ENCODE measurements around the gene DSC1.

Gene DSC1

DNA sequence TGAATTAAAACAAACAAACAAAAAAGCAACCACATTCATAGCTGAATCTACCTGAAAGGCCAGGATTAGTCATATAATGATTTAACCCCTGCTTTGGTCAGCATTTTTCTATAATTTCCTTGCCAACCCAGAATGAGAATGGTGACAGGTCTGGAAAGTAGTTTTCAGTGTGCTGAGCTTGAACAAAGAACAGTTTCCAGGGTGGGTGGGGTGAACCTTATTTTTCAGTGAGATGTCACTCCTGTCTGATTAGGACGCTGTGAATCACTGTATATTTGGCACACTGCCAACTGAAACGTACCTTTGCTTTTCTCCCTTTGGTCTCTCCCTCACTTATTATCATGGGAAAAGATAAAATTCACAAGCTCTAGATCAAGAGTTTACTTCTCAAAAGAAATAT, 35.0 kb upstream of the DSC1 start:
- Histone ChIP-seq H3K27ac (ENCODE audit: low read length) (no peak overlapping the region), H4K20me1 (ENCODE audit: insufficient read depth, low read length) (no peaks in the 10 kb centered on the region), H3K79me2 (ENCODE audit: low read length) (no peaks in the 10 kb centered on the region), H3K4me3 (ENCODE audit: low read length) (no peak overlapping the region), H3K4me1 (ENCODE audit: low read length) (no peaks in the 10 kb centered on the region), H3K4me2 (ENCODE audit: low read length) (no peak overlapping the region), H3K9ac (ENCODE audit: low read length) (no peak overlapping the region), H3K9me3 (ENCODE audit: insufficient read depth, low read length) (no peaks in the 10 kb centered on the region), H2AFZ (ENCODE audit: low read depth, low read length) (no peak overlapping the region), H3K36me3 (replicated peaks; ENCODE audit: low read depth, low read length) (no peaks in the 10 kb centered on the region), H3K27me3 (ENCODE audit: low read depth, low read length) (no peaks in the 10 kb centered on the region)
- TF ChIP-seq, protein P1, sequence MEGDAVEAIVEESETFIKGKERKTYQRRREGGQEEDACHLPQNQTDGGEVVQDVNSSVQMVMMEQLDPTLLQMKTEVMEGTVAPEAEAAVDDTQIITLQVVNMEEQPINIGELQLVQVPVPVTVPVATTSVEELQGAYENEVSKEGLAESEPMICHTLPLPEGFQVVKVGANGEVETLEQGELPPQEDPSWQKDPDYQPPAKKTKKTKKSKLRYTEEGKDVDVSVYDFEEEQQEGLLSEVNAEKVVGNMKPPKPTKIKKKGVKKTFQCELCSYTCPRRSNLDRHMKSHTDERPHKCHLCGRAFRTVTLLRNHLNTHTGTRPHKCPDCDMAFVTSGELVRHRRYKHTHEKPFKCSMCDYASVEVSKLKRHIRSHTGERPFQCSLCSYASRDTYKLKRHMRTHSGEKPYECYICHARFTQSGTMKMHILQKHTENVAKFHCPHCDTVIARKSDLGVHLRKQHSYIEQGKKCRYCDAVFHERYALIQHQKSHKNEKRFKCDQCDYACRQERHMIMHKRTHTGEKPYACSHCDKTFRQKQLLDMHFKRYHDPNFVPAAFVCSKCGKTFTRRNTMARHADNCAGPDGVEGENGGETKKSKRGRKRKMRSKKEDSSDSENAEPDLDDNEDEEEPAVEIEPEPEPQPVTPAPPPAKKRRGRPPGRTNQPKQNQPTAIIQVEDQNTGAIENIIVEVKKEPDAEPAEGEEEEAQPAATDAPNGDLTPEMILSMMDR (IDR thresholded peaks at IDR 0.05; ENCODE audit: low read depth, low read length) = no peak
- TF ChIP-seq EZH2phosphoT487 (IDR thresholded peaks at IDR 0.05; ENCODE audit: low read depth) = no peak

DNA sequence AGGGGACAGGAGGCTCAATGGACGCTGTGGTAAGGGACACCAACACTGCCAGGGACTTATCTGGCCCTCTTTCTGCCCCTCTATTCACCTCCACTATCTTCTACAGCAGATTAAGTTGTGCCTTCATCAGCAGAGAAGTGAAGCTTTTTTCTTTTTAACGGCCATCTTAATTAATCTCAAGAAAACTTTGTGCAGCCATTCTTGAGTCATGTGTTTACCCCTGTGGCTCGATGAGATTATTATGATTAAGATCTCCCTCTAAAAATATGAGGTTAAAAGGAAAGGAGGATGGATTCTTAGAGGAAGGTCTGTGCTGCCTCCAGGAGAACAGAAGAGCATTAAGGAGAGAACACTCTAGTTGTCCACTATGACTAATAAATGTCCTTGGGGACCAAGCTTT, 32.4 kb upstream of the DSC1 start:
- no peak overlapping the region for H3K27ac ChIP-seq (ENCODE audit: low read length)
- no peak overlapping the region for H2AFZ ChIP-seq (ENCODE audit: low read depth, low read length)
- H3K9me3 ChIP-seq (ENCODE audit: insufficient read depth, low read length) = no peaks in the 10 kb centered on the region
- no peak overlapping the region for H3K4me2 ChIP-seq (ENCODE audit: low read length)
- no peaks in the 10 kb centered on the region for H4K20me1 ChIP-seq (ENCODE audit: insufficient read depth, low read length)
- no peaks in the 10 kb centered on the region for H3K36me3 ChIP-seq (replicated peaks; ENCODE audit: low read depth, low read length)
- no peak for TF ChIP-seq EZH2phosphoT487 (IDR thresholded peaks at IDR 0.05; ENCODE audit: low read depth)
- TF ChIP-seq, protein P1 (IDR thresholded peaks at IDR 0.05; ENCODE audit: low read depth, low read length) = no peak
- H3K4me3 ChIP-seq (ENCODE audit: low read length) = no peak overlapping the region
- no peaks in the 10 kb centered on the region for H3K27me3 ChIP-seq (ENCODE audit: low read depth, low read length)
- no peak overlapping the region for H3K9ac ChIP-seq (ENCODE audit: low read length)
- no peaks in the 10 kb centered on the region for H3K79me2 ChIP-seq (ENCODE audit: low read length)
- H3K4me1 ChIP-seq (ENCODE audit: low read length) = no peaks in the 10 kb centered on the region

DNA sequence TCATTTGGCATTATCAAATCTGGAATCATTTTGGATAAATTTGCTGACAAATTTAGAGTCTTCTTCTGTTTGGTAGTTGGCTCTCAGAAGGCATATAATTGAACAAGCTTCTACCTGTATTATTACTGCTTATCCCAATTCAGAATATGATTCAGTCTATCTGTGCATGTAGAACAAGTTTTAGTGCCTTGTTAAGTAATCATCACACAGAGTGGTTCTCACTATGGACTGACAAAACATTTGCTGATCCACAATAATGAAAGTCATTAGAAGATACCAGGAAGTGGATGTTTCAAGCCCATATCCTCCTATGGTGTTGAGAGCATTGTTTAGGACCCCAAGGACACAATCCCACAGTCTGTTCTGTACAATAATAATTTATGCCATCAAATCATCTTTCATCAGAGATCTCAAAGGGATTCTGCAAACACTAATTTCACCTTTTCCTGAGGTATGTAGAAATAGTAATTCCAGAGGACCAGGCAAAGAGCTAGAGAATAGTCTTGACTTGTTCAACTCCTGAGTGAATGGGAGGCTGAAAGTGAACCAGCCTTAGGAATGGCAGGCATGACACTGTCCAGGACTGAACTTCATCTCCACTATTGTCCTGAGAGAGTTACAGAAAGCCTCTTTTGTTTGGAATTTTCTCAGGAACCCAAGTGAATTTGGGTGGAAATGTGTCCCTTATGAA, 29.6 kb upstream of the DSC1 start:
- no peaks in the 10 kb centered on the region for H4K20me1 ChIP-seq (ENCODE audit: insufficient read depth, low read length)
- no peak overlapping the region for H3K4me2 ChIP-seq (ENCODE audit: low read length)
- no peak overlapping the region for H2AFZ ChIP-seq (ENCODE audit: low read depth, low read length)
- no peaks in the 10 kb centered on the region for H3K27me3 ChIP-seq (ENCODE audit: low read depth, low read length)
- TF ChIP-seq, protein P1 (IDR thresholded peaks at IDR 0.05; ENCODE audit: low read depth, low read length) = no peak
- TF ChIP-seq EZH2phosphoT487 (IDR thresholded peaks at IDR 0.05; ENCODE audit: low read depth) = no peak
- no peaks in the 10 kb centered on the region for H3K9me3 ChIP-seq (ENCODE audit: insufficient read depth, low read length)
- H3K4me1 ChIP-seq (ENCODE audit: low read length) = no peaks in the 10 kb centered on the region
- no peak overlapping the region for H3K4me3 ChIP-seq (ENCODE audit: low read length)
- no peak overlapping the region for H3K9ac ChIP-seq (ENCODE audit: low read length)
- H3K36me3 ChIP-seq (replicated peaks; ENCODE audit: low read depth, low read length) = no peaks in the 10 kb centered on the region
- no peaks in the 10 kb centered on the region for H3K79me2 ChIP-seq (ENCODE audit: low read length)
- no peak overlapping the region for H3K27ac ChIP-seq (ENCODE audit: low read length)

DNA sequence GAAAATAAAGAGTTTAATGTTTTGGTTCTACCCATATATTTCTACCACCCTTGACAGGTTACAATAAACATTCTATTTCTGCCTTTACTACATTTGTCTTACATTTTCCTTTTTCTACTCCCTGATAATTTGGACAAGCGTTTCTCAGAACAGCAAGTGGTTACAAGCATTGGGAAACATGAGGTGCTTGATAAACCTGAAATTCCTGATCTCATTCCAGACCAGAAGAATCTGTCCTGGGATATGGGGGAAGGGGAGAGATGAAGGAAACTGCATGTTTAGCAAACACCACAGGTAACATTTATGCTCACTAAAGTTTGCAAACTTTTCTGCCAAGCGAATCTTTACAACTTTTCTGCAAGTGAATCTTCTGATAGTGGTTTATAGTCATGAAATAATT, 28.3 kb upstream of the DSC1 start:
- no peaks in the 10 kb centered on the region for H3K79me2 ChIP-seq (ENCODE audit: low read length)
- no peaks in the 10 kb centered on the region for H3K9me3 ChIP-seq (ENCODE audit: insufficient read depth, low read length)
- no peaks in the 10 kb centered on the region for H4K20me1 ChIP-seq (ENCODE audit: insufficient read depth, low read length)
- no peaks in the 10 kb centered on the region for H3K27me3 ChIP-seq (ENCODE audit: low read depth, low read length)
- no peak overlapping the region for H3K4me3 ChIP-seq (ENCODE audit: low read length)
- H3K4me1 ChIP-seq (ENCODE audit: low read length) = no peaks in the 10 kb centered on the region
- no peak overlapping the region for H3K9ac ChIP-seq (ENCODE audit: low read length)
- TF ChIP-seq EZH2phosphoT487 (IDR thresholded peaks at IDR 0.05; ENCODE audit: low read depth) = no peak
- TF ChIP-seq, protein P1 (IDR thresholded peaks at IDR 0.05; ENCODE audit: low read depth, low read length) = no peak
- no peak overlapping the region for H3K27ac ChIP-seq (ENCODE audit: low read length)
- no peaks in the 10 kb centered on the region for H3K36me3 ChIP-seq (replicated peaks; ENCODE audit: low read depth, low read length)
- H2AFZ ChIP-seq (ENCODE audit: low read depth, low read length) = no peak overlapping the region
- no peak overlapping the region for H3K4me2 ChIP-seq (ENCODE audit: low read length)

All from OCI-LY3 (cell line).